Mammary epithelial cell (primary cell): ENCODE data around the gene HSCB.

ENCODE experiments used
- CTCF ChIP-seq, 2 donors: IDR thresholded peaks in 1 of 2; conservative IDR thresholded peaks in 1 of 2; 2 replicates each; pipeline ENCODE4 v1.5.1; 2011 to 2012; ENCODE audit warnings: inconsistent platforms in 2 of 2, low read length in 2 of 2, mild to moderate bottlenecking in 2 of 2, control low read depth in 1 of 2, low read depth in 1 of 2; ENCODE audit not compliant: insufficient read depth in 1 of 2; ENCODE audit errors: extremely low read depth in 1 of 2
- EZH2 ChIP-seq: IDR thresholded peaks from 2 replicates; pipeline ENCODE4 v1.6.1; 2012; ENCODE audit warnings: low read length, inconsistent platforms, borderline replicate concordance

GRCh38 chr22:28768701-28769393, 27.0 kb downstream of the HSCB start:
- TF ChIP-seq CTCF (conservative IDR thresholded peaks at IDR 0.05 in 1 of 2, IDR thresholded peaks at IDR 0.05 in 1 of 2; ENCODE audit: extremely low read depth in 1 of 2, insufficient read depth in 1 of 2, low read depth in 1 of 2, low read length in 2 of 2) (no peak), EZH2 (no peak)
